Prostate gland (tissue), 2 donors: ENCODE results near the gene NAP1L4. TPM values are rescaled to one million over a fixed set of nuclear protein-coding genes. Genes with fewer than 3 reads are reported as not detected.
A peak's percentile ranks its signal among the peaks of the same experiment; 100 is the strongest.

Experiments
- DNase-seq: peaks from one replicate; pipeline ENCODE4 v3.0.0-alpha.2; 2019; ENCODE audit warnings: low spot score
- H3K27ac ChIP-seq, 2 donors: fragments of 200-600 bp; sonication (generic); 2 replicates each; pipeline ENCODE4 v1.5.1; 2017 to 2019
- H3K27me3 ChIP-seq: fragments of 200-600 bp; sonication (generic); replicated peaks from 2 replicates; pipeline ENCODE4 v1.5.1; 2019; ENCODE audit not compliant: insufficient read depth
- H3K36me3 ChIP-seq, 2 donors: fragments of 200-600 bp; sonication (generic); 1 replicate in 1 of 2; 2 replicates in 1 of 2; pipeline versions ENCODE4 v1.5.1 to v1.8.1; 2017 to 2019
- H3K4me1 ChIP-seq: fragments of 200-600 bp; sonication (generic); replicated peaks from 2 replicates; pipeline ENCODE4 v1.5.1; 2019
- H3K4me3 ChIP-seq, 2 donors: fragments of 200-600 bp; sonication (generic); 2 replicates each; pipeline ENCODE4 v1.5.1; 2017 to 2019
- H3K9me3 ChIP-seq: fragments of 200-600 bp; sonication (generic); 2 replicates; pipeline ENCODE4 v1.5.1; 2017
- CTCF ChIP-seq, 4 experiments: fragments of 200-600 bp in 2 of 4; fragments of 450-650 bp in 2 of 4; sonication (generic) in 2 of 4; IDR thresholded peaks; 1 replicate in 3 of 4; 2 replicates in 1 of 4; pipeline ENCODE4 v1.5.1; 2016 to 2019; ENCODE audit warnings: antibody characterized with exemption in 4 of 4, mild to moderate bottlenecking in 2 of 4, moderate library complexity in 2 of 4
- POLR2A ChIP-seq: fragments of 450-650 bp; IDR thresholded peaks from one replicate; pipeline ENCODE4 v1.6.1; 2016; ENCODE audit warnings: antibody characterized with exemption, mild to moderate bottlenecking
- POLR2AphosphoS5 ChIP-seq: sonication (generic); formaldehyde crosslinking; IDR thresholded peaks from one replicate; pipeline ENCODE4 v1.6.1; 2017; ENCODE audit warnings: antibody characterized with exemption
- WGBS: methylation state at CpG from one replicate; pipeline ENCODE4 v1.1.5; 2018; 5-methylcytosine and 5-hydroxymethylcytosine counted together
- intact Hi-C: fragments of 100-400 bp; cut with DNase I; formaldehyde crosslinking; loops from one replicate; pipeline ENCODE4 v1.14.2; 2022
- total RNA-seq, 2 donors: library from RNA; depleted of rRNA; stranded (reverse); fragments of >200 nt; gene quantifications; one replicate each; pipeline ENCODE4 v1.1.0, GENCODE V29; 2016

Gene NAP1L4
- total RNA-seq, 2 donors from 2014 or later = 103 to 131 TPM

GRCh38 chr11:2955906-2956476, 36.1 kb downstream of the NAP1L4 start:
- intact Hi-C loops = no loop called here
- H3K9me3 ChIP-seq = no peaks in the 10 kb centered on the region
- H3K27ac ChIP-seq = no peak overlapping the region
- no peaks in the 10 kb centered on the region for H3K27me3 ChIP-seq
- TF ChIP-seq POLR2AphosphoS5 = no peak
- TF ChIP-seq POLR2A = no peak
- TF ChIP-seq CTCF (IDR thresholded peaks at IDR 0.05) = no peak
- H3K4me3 ChIP-seq = no peak overlapping the region
- WGBS = 59% methylated on average over 6 of the region's 6 CpGs
- DNase-seq = no peak
- no peaks in the 10 kb centered on the region for H3K4me1 ChIP-seq
- peaks cover 0 to 16% of the 10 kb centered on the region in 2 donors for H3K36me3 ChIP-seq

GRCh38 chr11:2954263-2954662, 37.9 kb downstream of the NAP1L4 start:
- no peak for DNase-seq
- TF ChIP-seq POLR2AphosphoS5 (no peak), CTCF (IDR thresholded peaks at IDR 0.05) (no peak), POLR2A (no peak)
- no peak overlapping the region for H3K4me3 ChIP-seq
- no peak overlapping the region for H3K27ac ChIP-seq
- H3K9me3 ChIP-seq = no peaks in the 10 kb centered on the region
- peaks cover 0 to 16% of the 10 kb centered on the region in 2 donors for H3K36me3 ChIP-seq
- no peaks in the 10 kb centered on the region for H3K4me1 ChIP-seq
- no peaks in the 10 kb centered on the region for H3K27me3 ChIP-seq
- WGBS = 90% methylated on average over 6 of the region's 6 CpGs
- intact Hi-C loops = no loop called here

GRCh38 chr11:2952290-2952689, 39.8 kb downstream of the NAP1L4 start:
- Histone ChIP-seq H3K27me3 (no peaks in the 10 kb centered on the region), H3K4me1 (no peaks in the 10 kb centered on the region), H3K27ac (no peak overlapping the region), H3K9me3 (no peaks in the 10 kb centered on the region), H3K4me3 (no peak overlapping the region), H3K36me3 (peaks cover 0 to 13% of the 10 kb centered on the region in 2 donors)
- intact Hi-C loops = no loop called here
- no peak for DNase-seq
- TF ChIP-seq CTCF (IDR thresholded peaks at IDR 0.05) = no peak
- TF ChIP-seq POLR2A = no peak
- TF ChIP-seq POLR2AphosphoS5 = no peak
- 69% methylated on average over 6 of the region's 6 CpGs for WGBS

- no peaks in the 10 kb centered on the region for H3K4me1 ChIP-seq
- H3K4me3 ChIP-seq = no peak overlapping the region
- no peak for TF ChIP-seq POLR2A
- no peak for TF ChIP-seq POLR2AphosphoS5
- intact Hi-C loops = no loop called here
- H3K27me3 ChIP-seq = no peaks in the 10 kb centered on the region
- H3K27ac ChIP-seq = peak overlapping the region; percentile 0 to 15
- DNase-seq = no peak
- H3K36me3 ChIP-seq = peaks cover 0 to 13% of the 10 kb centered on the region in 2 donors
- no peaks in the 10 kb centered on the region for H3K9me3 ChIP-seq
- 76% methylated on average over 9 of the region's 9 CpGs for WGBS
Measured at GRCh38 chr11:2951231-2952110, 40.7 kb downstream of the NAP1L4 start.

- Histone ChIP-seq H3K36me3 (peaks cover 0 to 13% of the 10 kb centered on the region in 2 donors), H3K4me3 (no peak overlapping the region), H3K27ac (no peak overlapping the region), H3K27me3 (no peaks in the 10 kb centered on the region), H3K4me1 (peaks cover 1% of the 10 kb centered on the region), H3K9me3 (no peaks in the 10 kb centered on the region)
- TF ChIP-seq CTCF (IDR thresholded peaks at IDR 0.05) (no peak), POLR2A (no peak), POLR2AphosphoS5 (no peak)
- WGBS = 60% methylated on average over 1 of the region's 1 CpG
- no peak for DNase-seq
- intact Hi-C loops = no loop called here
Measured at GRCh38 chr11:2950825-2951224, 41.3 kb downstream of the NAP1L4 start.
